Endothelial cell of umbilical vein (primary cell): Measurements from ENCODE around the gene KCTD1. TPM values are rescaled to one million over a fixed set of nuclear protein-coding genes. Genes with fewer than 3 reads are reported as not detected.

Source experiments
- BruUV-seq: library from RNA; stranded (reverse); fragments of 400-500 nt; replicated peaks from 2 replicates; lab custom pipeline; 2021; lab: Mats Ljungman, UMichigan
- CTCF ChIA-PET: fragments of 300-600, 350-600 bp; sonication (Branson Sonifier 250); formaldehyde crosslinking; loops from one replicate; lab custom pipeline; 2021; ENCODE audit warnings: antibody characterized with exemption, inconsistent platforms; lab: Charles Lee
- POLR2A ChIA-PET: fragments of 300-600, 350-600 bp; sonication (Branson Sonifier 250); formaldehyde crosslinking; loops from one replicate; lab custom pipeline; 2021; ENCODE audit warnings: antibody characterized with exemption, inconsistent platforms; lab: Charles Lee
- DNase-seq: peaks from one replicate; pipeline ENCODE4 v3.0.0-alpha.2; 2011; ENCODE audit warnings: low read depth, low spot score
- FAIRE-seq: peaks from 2 replicates; lab custom pipeline; 2011; peaks lifted over from hg19 to GRCh38; lab: Jason Lieb, UNC
- H2AFZ ChIP-seq: 2 replicates; pipeline ENCODE4 v1.6.0; 2012; ENCODE audit warnings: low read depth, low read length, control low read depth, inconsistent platforms
- H3K27ac ChIP-seq: 2 replicates; pipeline ENCODE4 v1.5.1; 2011; ENCODE audit warnings: low read depth, mild to moderate bottlenecking, control low read depth, low read length, moderate library complexity; ENCODE audit not compliant: insufficient read depth
- H3K27me3 ChIP-seq, 2 experiments: 2 replicates each; pipeline versions ENCODE4 v1.6.0 to v1.6.1; 2011; ENCODE audit warnings: low read length in 2 of 2, mixed read lengths in 1 of 2; ENCODE audit not compliant: control insufficient read depth in 2 of 2, insufficient read depth in 2 of 2
- H3K36me3 ChIP-seq, 2 experiments: 2 replicates in 1 of 2; 3 replicates in 1 of 2; pipeline ENCODE4 v1.5.1; 2011; ENCODE audit warnings: low read length in 2 of 2, mild to moderate bottlenecking in 1 of 2, moderate library complexity in 1 of 2; ENCODE audit not compliant: control insufficient read depth in 2 of 2, insufficient read depth in 2 of 2; ENCODE audit errors: extremely low read depth in 1 of 2
- H3K4me1 ChIP-seq: 3 replicates; pipeline ENCODE4 v1.5.1; 2011; ENCODE audit warnings: mild to moderate bottlenecking, low read length; ENCODE audit not compliant: control insufficient read depth, insufficient read depth; ENCODE audit errors: extremely low read depth
- H3K4me2 ChIP-seq: 2 replicates; pipeline ENCODE4 v1.6.1; 2011; ENCODE audit warnings: low read length, control low read depth, mixed read lengths; ENCODE audit not compliant: insufficient read depth
- H3K4me3 ChIP-seq, 3 experiments: fragments of 200-600 bp in 1 of 3; sonication (generic), shearing (Covaris generic) in 1 of 3; replicated peaks in 1 of 3; 2 replicates each; pipeline ENCODE4 v1.5.1; 2011 to 2016; ENCODE audit warnings: control low read depth in 3 of 3, low read length in 3 of 3, mild to moderate bottlenecking in 2 of 3, inconsistent platforms in 1 of 3, low read depth in 1 of 3, moderate library complexity in 1 of 3; ENCODE audit not compliant: insufficient read depth in 1 of 3
- H3K79me2 ChIP-seq: 2 replicates; pipeline ENCODE4 v1.6.0; 2012; ENCODE audit warnings: low read length, inconsistent platforms; ENCODE audit not compliant: control insufficient read depth, insufficient read depth
- H3K9ac ChIP-seq: replicated peaks from 2 replicates; pipeline ENCODE3; 2011; ENCODE audit warnings: low read length, control low read depth; ENCODE audit not compliant: insufficient read depth; ENCODE audit errors: extremely low read depth
- H3K9me1 ChIP-seq: replicated peaks from 3 replicates; pipeline ENCODE4 v1.6.0; 2011; ENCODE audit warnings: mild to moderate bottlenecking, low read length; ENCODE audit not compliant: control insufficient read depth, insufficient read depth; ENCODE audit errors: extremely low read depth
- H3K9me3 ChIP-seq: replicated peaks from 2 replicates; pipeline ENCODE4 v1.5.1; 2012; ENCODE audit warnings: low read length, inconsistent platforms; ENCODE audit not compliant: control insufficient read depth, insufficient read depth
- H4K20me1 ChIP-seq: replicated peaks from 2 replicates; pipeline ENCODE3; 2011; ENCODE audit warnings: mild to moderate bottlenecking, low read length; ENCODE audit not compliant: control insufficient read depth, insufficient read depth; ENCODE audit errors: extremely low read depth
- CTCF ChIP-seq, 2 donors: IDR thresholded peaks; 1 replicate in 1 of 2; 2 replicates in 1 of 2; pipeline ENCODE4 v1.5.1; 2011; ENCODE audit warnings: low read length in 2 of 2, mild to moderate bottlenecking in 2 of 2, moderate library complexity in 2 of 2, control low read depth in 1 of 2, inconsistent platforms in 1 of 2, low read depth in 1 of 2; ENCODE audit not compliant: insufficient read depth in 1 of 2; ENCODE audit errors: extremely low read depth in 1 of 2
- EZH2 ChIP-seq: IDR thresholded peaks from 2 replicates; pipeline ENCODE4 v1.6.1; 2012; ENCODE audit warnings: borderline replicate concordance, low read depth, mild to moderate bottlenecking, moderate library complexity, low read length, inconsistent platforms; ENCODE audit not compliant: severe bottlenecking
- FOS ChIP-seq: IDR thresholded peaks from 2 replicates; pipeline ENCODE4 v1.6.1; 2011; ENCODE audit warnings: mild to moderate bottlenecking, low read length, moderate library complexity, borderline replicate concordance; ENCODE audit not compliant: insufficient read depth
- GATA2 ChIP-seq: IDR thresholded peaks from 2 replicates; pipeline ENCODE4 v1.7.0; 2011; ENCODE audit warnings: low read depth, mild to moderate bottlenecking, moderate library complexity, mixed read lengths, low read length; ENCODE audit not compliant: insufficient read length, insufficient read depth
- JUN ChIP-seq: IDR thresholded peaks from 2 replicates; pipeline ENCODE4 v1.6.1; 2011; ENCODE audit warnings: borderline replicate concordance, low read depth; ENCODE audit not compliant: insufficient read length, insufficient read depth
- MAX ChIP-seq: IDR thresholded peaks from 2 replicates; pipeline ENCODE4 v1.6.1; 2011; ENCODE audit not compliant: insufficient read depth, insufficient read length
- MYC ChIP-seq: IDR thresholded peaks from one replicate; pipeline ENCODE4 v1.6.1; 2011; ENCODE audit warnings: mild to moderate bottlenecking, low read depth, low read length
- POLR2A ChIP-seq: IDR thresholded peaks from 2 replicates; pipeline ENCODE4 v1.6.1; 2012; ENCODE audit warnings: low read depth, mild to moderate bottlenecking, control low read depth, low read length
- POLR2AphosphoS5 ChIP-seq: IDR thresholded peaks from 2 replicates; pipeline ENCODE4 v1.6.1; 2012; ENCODE audit warnings: low read depth, mild to moderate bottlenecking, control low read depth, low read length, moderate library complexity; ENCODE audit not compliant: insufficient read depth
- dilution Hi-C: fragments of 300-500 bp; cut with MboI; formaldehyde crosslinking; loops from one replicate; pipeline ENCODE4 v1.15.0; 2019; ENCODE audit warnings: low sequenced_read_pairs; ENCODE audit not compliant: extremely low pct_ligation_motif_present
- intact Hi-C: fragments of 100-400 bp; cut with micrococcal nuclease; formaldehyde crosslinking; loops from one replicate; pipeline ENCODE4 v1.10.0; 2022
- polyA plus RNA-seq, 4 experiments: library from polyadenylated mRNA; depleted of rRNA in 3 of 4; stranded (reverse) in 3 of 4; unstranded in 1 of 4; fragments of >200 nt; gene quantifications; 2 replicates each; pipeline versions ENCODE4 v1.2.1 to v1.2.3, GENCODE V29; 2011 to 2012; ENCODE audit warnings: missing spikeins in 1 of 4
- total RNA-seq: library from RNA; stranded (reverse); gene quantifications from 2 replicates; pipeline ENCODE4 v1.2.3, GENCODE V29; 2021

KCTD1 gene
- total and polyA plus RNA-seq, 2 donors (not counting 3 experiments of a cell fraction or from before 2014, with no cell fraction given) = 6.1 to 12.1 TPM

GRCh38 chr18:26544451-26544850 lies 3.9 kb downstream of the KCTD1 start:
- POLR2A ChIA-PET = no interaction called here

More at GRCh38 chr18:26544451-26544850, 3.9 kb downstream of the KCTD1 start:
- dilution Hi-C loops = no loop called here
- no peaks in the 10 kb centered on the region for H3K36me3 ChIP-seq
- H2AFZ ChIP-seq = no peak overlapping the region
- no peak overlapping the region for H3K4me2 ChIP-seq
- H3K27me3 ChIP-seq = no peaks in the 10 kb centered on the region
- BruUV-seq = no TSS peak
- intact Hi-C loops = no loop called here
- H3K4me3 ChIP-seq = no peak overlapping the region
- no peak for FAIRE-seq
- H3K9me1 ChIP-seq = no peaks in the 10 kb centered on the region
- DNase-seq = no peak
- H3K9me3 ChIP-seq = no peaks in the 10 kb centered on the region
- CTCF ChIA-PET = interaction anchor here (0.6 to 1.3 kb wide), 4 partner anchors 9 to 237 kb away, joined by 3 to 4 read pairs (median 3); no protein-coding TSS in a partner anchor
- H4K20me1 ChIP-seq = peaks cover 4% of the 10 kb centered on the region
- H3K4me1 ChIP-seq = peaks cover 21% of the 10 kb centered on the region
- no peak overlapping the region for H3K27ac ChIP-seq
- no peak overlapping the region for H3K9ac ChIP-seq
- TF ChIP-seq EZH2 (no peak), MAX (no peak), FOS (no peak), CTCF (IDR thresholded peaks at IDR 0.05; ENCODE audit: extremely low read depth in 1 of 2, insufficient read depth in 1 of 2, low read depth in 1 of 2, low read length in 2 of 2) (no peak), GATA2 (no peak), POLR2A (no peak), MYC (no peak), JUN (no peak), POLR2AphosphoS5 (no peak)
- H3K79me2 ChIP-seq = peaks cover 6% of the 10 kb centered on the region
